C4-2B (cell line): Measurements from ENCODE around the gene SYT7.

Source experiments
- CTCF ChIP-seq: fragments of 450-650 bp; conservative IDR thresholded peaks from 2 replicates; pipeline ENCODE4 v1.5.1; 2017; ENCODE audit warnings: mild to moderate bottlenecking
- ZFX ChIP-seq: fragments of 450-650 bp; IDR thresholded peaks from 2 replicates; pipeline ENCODE4 v1.6.1; 2017

- TF ChIP-seq CTCF (no peak), ZFX (no peak)
Measured at GRCh38 chr11:61542024-61542461, 38.8 kb downstream of the SYT7 start.
